Heart left ventricle (tissue), 13 donors: Measurements from ENCODE around the gene ACTA2.

ENCODE experiments used
- CTCF ChIP-seq, 12 donors: fragments of 200-600 bp; sonication (generic) in 4 of 12; IDR thresholded peaks; one replicate each; pipeline versions ENCODE4 v1.5.0 to v1.8.0; 2018 to 2022; ENCODE audit warnings: antibody characterized with exemption in 12 of 12, mild to moderate bottlenecking in 5 of 12
- POLR2A ChIP-seq, 2 donors: fragments of 450-650 bp; IDR thresholded peaks; one replicate each; pipeline ENCODE4 v1.6.1; 2017; ENCODE audit warnings: antibody characterized with exemption in 2 of 2, mild to moderate bottlenecking in 2 of 2, moderate library complexity in 2 of 2
- donor health status: ischemic (EF 13 %, LVEDD 7.1; RV severe dilation, severe dysfunction).
- donor health status: DM: no; HTN: yes; CAD: no.
- donor health status: DM: no; HTN: no; CAD: no.
- donor health status: ischemic (EF 25% LVEDD 6.9; RV normal size, moderate dysfunction).
- donor health status: ischemic (EF 25% LVEDD 5.7; RV mildly dilated, moderate dysfunction).
- donor health status: ischemic (EF 35%, LVEDD 5.7; RV mildly dilated, moderate dysfunction).
- donor health status: nonischemic (EF 11% LVEDD 7.7; RV severe dilation, severe dysfunction).
- donor health status: DM: yes; HTN: yes; CAD: no.
- donor health status: PGD.
- donor health status: ischemic (EF 29% LVEDD 5.4; RV normal size, mild dysfunction).
- donor health status: nonischemic (EF 23%, LVEDD 6.1; RV moderate dilation, normal function).

- no peak for TF ChIP-seq CTCF (IDR thresholded peaks at IDR 0.05)
- TF ChIP-seq POLR2A (IDR thresholded peaks at IDR 0.05) = no peak
Observed at GRCh38 chr10:88992921-88993524, 40.5 kb upstream of the ACTA2 start.
